ENCODE data around the gene MTERF4.

GRCh38 chr2:241081190-241081642, 20.9 kb downstream of the MTERF4 start:
- TF ChIP-seq POLR2AphosphoS5 (IDR thresholded peaks at IDR 0.05), result no peak
- TF ChIP-seq, protein P1, sequence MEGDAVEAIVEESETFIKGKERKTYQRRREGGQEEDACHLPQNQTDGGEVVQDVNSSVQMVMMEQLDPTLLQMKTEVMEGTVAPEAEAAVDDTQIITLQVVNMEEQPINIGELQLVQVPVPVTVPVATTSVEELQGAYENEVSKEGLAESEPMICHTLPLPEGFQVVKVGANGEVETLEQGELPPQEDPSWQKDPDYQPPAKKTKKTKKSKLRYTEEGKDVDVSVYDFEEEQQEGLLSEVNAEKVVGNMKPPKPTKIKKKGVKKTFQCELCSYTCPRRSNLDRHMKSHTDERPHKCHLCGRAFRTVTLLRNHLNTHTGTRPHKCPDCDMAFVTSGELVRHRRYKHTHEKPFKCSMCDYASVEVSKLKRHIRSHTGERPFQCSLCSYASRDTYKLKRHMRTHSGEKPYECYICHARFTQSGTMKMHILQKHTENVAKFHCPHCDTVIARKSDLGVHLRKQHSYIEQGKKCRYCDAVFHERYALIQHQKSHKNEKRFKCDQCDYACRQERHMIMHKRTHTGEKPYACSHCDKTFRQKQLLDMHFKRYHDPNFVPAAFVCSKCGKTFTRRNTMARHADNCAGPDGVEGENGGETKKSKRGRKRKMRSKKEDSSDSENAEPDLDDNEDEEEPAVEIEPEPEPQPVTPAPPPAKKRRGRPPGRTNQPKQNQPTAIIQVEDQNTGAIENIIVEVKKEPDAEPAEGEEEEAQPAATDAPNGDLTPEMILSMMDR (IDR thresholded peaks at IDR 0.05), result no peak
- no peak for TF ChIP-seq POLR2A (IDR thresholded peaks at IDR 0.05)

Data from prostate gland (tissue), 2 donors.